Measurements from ENCODE around the gene COA8. TPM values are rescaled to one million over a fixed set of nuclear protein-coding genes. Genes with fewer than 3 reads are reported as not detected.

The COA8 gene
- total RNA-seq, 2 experiments from 2014 or later: 29.1 to 33.5 TPM

DNA sequence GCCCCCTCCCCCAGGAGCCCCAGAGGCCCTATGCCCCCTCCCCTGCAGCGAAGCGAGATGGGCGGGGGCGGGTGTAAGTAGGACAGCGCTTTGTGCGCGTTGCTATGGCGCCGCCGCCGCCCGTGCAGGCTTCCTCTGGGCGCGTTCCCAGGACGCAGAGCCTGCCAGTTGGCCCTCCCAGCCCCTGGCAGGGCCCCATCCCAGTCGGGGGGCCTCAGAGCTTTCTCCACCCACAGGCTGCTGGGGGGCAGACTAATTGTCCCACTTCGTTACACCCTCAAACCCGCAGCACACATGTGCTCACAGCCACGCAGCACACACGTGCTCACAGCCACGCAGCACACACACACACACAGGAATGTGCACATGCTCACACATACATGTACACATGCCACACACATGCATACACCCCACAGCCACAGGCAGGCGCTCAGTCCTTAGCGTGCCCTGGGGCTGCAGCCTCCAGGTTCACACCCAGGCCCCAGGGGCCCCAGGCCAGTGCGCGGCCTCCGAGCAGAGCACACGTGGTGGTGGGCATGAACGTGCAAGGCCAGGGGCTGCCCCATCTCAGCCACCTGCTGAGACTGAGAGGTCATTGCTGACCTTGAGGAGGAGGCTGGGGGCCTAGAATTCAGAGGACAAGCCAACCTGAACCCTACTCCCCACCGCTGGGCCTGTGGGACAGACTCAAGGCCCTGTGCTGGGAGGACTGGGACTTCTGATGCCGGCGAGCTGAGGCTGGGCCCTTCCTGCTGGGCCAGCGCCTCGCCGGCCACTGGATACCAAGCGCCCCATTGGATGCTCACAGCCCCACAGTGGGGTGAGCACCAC lies 18.2 kb upstream of the COA8 start:
- Mint-ChIP-seq H3K4me1 (no peaks in the 10 kb centered on the region), H3K4me3 (no peak overlapping the region), H3K36me3 (no peaks in the 10 kb centered on the region), H3K27ac (no peak overlapping the region), H3K9me3 (ENCODE audit: low read depth) (no peaks in the 10 kb centered on the region), H3K27me3 (no peaks in the 10 kb centered on the region)
- DNase-seq: no peak
- no peak for ATAC-seq
- CTCF ChIA-PET: interaction anchor here (1.1 to 7.9 kb wide), 2 partner anchors 17 to 26 kb away, joined by 3 to 79 read pairs; no protein-coding TSS in a partner anchor

DNA sequence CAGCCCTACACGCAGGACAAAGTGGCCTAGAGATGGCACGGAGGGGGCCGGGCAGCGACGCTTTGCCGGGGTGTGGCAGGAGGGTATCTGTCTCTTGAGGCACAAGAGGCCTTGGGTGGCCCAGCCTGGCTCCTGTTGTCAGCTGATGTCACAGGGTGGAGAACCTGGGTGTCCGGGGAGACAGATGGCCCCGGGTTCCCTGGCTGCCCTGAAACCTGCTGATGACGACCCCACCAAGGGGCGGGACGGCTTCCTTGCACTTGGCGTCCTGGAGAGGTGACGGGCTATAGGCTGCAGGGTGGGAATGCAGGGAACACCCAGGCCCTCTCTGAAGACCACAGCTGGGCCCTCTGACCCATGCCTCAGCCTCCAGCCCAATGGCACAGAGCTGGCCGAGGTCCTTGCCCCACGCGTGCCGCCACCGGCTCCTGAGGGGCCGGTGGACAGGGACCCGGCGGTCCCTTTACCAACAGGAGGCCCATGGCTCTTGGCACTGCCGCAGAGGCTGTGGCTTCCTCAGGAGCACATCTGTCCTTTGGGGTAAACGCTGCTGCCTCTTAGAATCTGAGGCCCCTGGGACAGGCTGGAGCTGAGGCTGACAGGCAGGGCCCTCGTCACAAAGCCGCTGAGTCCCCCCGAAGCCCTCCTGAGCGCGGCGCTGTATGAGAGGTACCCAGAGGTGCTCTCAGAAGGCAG lies 17.4 kb upstream of the COA8 start:
- Mint-ChIP-seq H3K4me1 (no peaks in the 10 kb centered on the region), H3K4me3 (no peak overlapping the region), H3K27ac (no peak overlapping the region), H3K27me3 (no peaks in the 10 kb centered on the region), H3K36me3 (no peaks in the 10 kb centered on the region), H3K9me3 (ENCODE audit: low read depth) (no peaks in the 10 kb centered on the region)
- ATAC-seq (no peak), DNase-seq (no peak)
- CTCF ChIA-PET: interaction anchor here (1.1 to 7.9 kb wide), 2 partner anchors 16 to 27 kb away, joined by 3 to 79 read pairs; no protein-coding TSS in a partner anchor

DNA sequence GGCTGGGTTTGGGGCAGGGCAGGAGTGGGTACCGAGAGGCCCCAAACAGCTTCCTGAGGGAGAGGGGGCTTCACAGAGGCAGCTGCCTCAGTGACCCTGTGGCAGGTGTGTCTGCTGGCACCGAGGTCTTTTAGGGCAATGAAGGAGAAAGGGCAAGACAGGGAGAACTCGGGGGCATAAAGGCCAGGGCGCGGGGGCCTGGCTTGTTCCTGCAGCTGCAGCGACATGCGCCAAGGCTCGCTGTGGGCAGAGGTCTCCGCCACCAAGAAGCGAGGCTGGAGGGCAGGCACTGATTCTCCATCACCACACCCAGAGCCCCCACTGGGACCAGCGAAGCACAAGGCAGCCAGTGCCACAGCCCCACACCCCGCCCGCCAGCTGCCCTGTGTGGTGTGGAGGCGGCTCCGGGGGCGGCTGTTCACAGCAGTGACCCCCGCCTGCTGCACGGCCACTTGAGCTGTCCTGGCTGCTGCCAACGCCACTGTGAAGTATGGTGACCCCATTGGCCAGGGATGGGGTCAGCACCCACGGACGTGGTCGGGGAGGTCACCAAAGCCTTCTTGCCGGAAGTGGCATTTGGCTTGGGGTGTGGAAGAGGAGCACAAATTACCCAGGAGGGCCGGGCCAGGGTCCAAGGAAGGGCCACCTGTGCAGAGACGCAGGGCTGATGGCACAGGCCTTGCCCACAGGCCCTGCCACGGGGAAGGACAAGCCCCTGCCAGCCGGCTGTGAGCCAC lies 16.7 kb upstream of the COA8 start:
- Mint-ChIP-seq H3K36me3 (no peaks in the 10 kb centered on the region), H3K4me3 (no peak overlapping the region), H3K4me1 (no peaks in the 10 kb centered on the region), H3K27ac (no peak overlapping the region), H3K27me3 (no peaks in the 10 kb centered on the region), H3K9me3 (ENCODE audit: low read depth) (no peaks in the 10 kb centered on the region)
- ATAC-seq (no peak), DNase-seq (no peak)
- CTCF ChIA-PET: interaction anchor here (0.6 to 7.9 kb wide), 7 partner anchors 15 to 1865 kb away, joined by 3 to 79 read pairs (median 3); no protein-coding TSS in a partner anchor

DNA sequence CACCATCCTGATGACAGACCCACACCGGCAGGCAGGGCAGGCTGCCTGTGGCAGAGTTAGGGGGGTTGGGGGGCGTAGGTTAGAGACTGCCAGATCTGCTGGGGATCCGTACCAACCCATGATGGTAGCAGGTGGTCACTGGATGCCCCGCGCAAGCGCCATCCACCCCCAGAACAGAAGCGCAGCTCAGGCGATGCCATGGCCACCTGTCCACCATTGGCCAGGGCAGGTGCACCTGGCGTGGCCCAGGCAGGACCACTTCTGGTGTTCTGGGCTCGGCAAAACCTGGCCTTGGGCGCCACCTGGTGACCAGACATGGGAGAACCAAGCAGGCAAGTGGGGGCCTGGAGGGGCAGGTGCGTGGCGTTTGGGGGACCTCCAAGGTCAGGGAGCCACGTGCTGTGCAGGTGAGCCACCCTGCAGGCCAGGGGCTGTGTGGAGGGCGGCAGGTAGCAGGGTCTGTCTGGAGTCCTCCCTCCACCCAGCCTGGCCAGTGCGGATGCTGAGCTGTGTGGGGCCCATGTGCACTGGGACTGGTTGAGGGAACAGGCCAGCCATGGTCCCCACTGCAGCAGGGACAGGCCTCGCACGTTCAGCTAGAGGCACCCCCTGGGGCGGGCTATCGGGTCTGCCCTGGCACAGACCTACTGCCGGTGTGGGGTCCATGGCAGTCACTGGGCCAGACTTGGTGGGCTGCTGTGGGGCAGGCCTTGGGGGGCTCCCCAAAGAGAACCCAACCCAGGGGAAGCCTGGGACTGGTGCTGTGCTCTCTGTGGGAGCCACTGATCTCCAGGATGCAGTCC lies 15.9 kb upstream of the COA8 start:
- peak; percentile 79 for DNase-seq
- H3K4me3 Mint-ChIP-seq: no peak overlapping the region
- CTCF ChIA-PET: interaction anchor here (0.6 to 7.9 kb wide), 17 partner anchors 10 to 1866 kb away, joined by 3 to 79 read pairs (median 3); partner anchors contain the start of genes BAG5 and COA8
- no peaks in the 10 kb centered on the region for H3K9me3 Mint-ChIP-seq (ENCODE audit: low read depth)
- H3K36me3 Mint-ChIP-seq: no peaks in the 10 kb centered on the region
- peak; percentile 77 for ATAC-seq
- H3K27ac Mint-ChIP-seq: no peak overlapping the region
- peaks cover 3% of the 10 kb centered on the region for H3K4me1 Mint-ChIP-seq
- H3K27me3 Mint-ChIP-seq: no peaks in the 10 kb centered on the region

DNA sequence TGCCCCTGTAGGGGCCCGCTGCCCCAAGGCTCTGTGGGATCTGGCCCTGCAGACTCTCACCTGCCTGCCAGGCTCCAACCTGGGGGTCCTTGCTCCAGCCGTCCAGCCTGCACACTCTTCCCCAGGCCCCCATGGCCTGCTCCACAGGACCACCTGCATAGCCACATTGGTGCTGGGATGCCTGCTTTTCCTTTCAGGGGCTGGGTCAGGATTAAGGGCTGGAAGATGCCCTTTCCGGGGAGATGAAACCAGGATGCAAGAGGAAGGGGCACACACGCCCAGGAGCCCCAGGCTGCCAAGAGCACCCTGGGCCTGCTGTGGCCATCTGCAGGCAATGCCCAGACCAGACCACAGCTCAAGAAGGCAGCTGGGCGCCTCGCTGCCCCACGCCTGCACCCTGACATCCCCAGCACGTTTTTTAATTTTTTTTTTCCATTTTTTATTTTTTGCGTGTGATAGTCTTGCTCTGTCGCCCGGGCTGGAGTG lies 15.3 kb upstream of the COA8 start:
- no peak for ATAC-seq
- H3K36me3 Mint-ChIP-seq: no peaks in the 10 kb centered on the region
- DNase-seq: no peak
- H3K9me3 Mint-ChIP-seq (ENCODE audit: low read depth): no peaks in the 10 kb centered on the region
- peaks cover 3% of the 10 kb centered on the region for H3K4me1 Mint-ChIP-seq
- no peak overlapping the region for H3K4me3 Mint-ChIP-seq
- H3K27ac Mint-ChIP-seq: no peak overlapping the region
- CTCF ChIA-PET: interaction anchor here (0.6 to 7.9 kb wide), 16 partner anchors 10 to 443 kb away, joined by 3 to 79 read pairs (median 4); partner anchors contain the start of genes BAG5 and COA8
- H3K27me3 Mint-ChIP-seq: no peaks in the 10 kb centered on the region

DNA sequence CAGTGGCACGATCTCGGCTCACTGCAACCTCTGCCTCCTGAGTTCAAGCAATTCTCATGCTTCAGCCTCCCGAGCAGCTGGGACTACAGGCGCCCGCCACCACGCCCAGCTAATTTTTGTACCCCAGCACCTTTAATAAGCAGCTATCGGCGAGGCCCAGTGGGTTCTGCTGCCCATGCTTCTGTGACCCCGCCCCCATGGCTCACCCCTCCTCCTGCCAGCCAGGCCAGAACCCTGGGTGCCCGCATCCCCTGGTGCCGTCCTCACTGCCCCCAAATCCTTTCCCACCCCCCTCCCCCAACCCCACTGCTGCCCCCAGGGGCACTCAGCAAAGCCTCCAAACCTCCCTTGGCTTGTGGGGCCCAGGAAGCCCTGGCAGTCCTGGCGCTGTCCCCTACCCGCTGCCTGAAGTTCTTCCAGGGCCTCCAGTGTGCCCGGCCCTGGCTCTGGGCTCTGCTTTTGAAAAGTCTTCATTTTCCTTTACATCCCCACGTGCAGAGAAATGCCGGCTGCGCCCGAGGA lies 14.8 kb upstream of the COA8 start:
- no peak overlapping the region for H3K27ac Mint-ChIP-seq
- no peaks in the 10 kb centered on the region for H3K27me3 Mint-ChIP-seq
- no peak for ATAC-seq
- no peak for DNase-seq
- CTCF ChIA-PET: interaction anchor here (1.1 to 7.9 kb wide), 6 partner anchors 9 to 48 kb away, joined by 3 to 79 read pairs (median 7); partner anchors contain the start of genes BAG5 and COA8
- no peak overlapping the region for H3K4me3 Mint-ChIP-seq
- H3K36me3 Mint-ChIP-seq: no peaks in the 10 kb centered on the region
- no peaks in the 10 kb centered on the region for H3K9me3 Mint-ChIP-seq (ENCODE audit: low read depth)
- H3K4me1 Mint-ChIP-seq: peaks cover 3% of the 10 kb centered on the region

DNA sequence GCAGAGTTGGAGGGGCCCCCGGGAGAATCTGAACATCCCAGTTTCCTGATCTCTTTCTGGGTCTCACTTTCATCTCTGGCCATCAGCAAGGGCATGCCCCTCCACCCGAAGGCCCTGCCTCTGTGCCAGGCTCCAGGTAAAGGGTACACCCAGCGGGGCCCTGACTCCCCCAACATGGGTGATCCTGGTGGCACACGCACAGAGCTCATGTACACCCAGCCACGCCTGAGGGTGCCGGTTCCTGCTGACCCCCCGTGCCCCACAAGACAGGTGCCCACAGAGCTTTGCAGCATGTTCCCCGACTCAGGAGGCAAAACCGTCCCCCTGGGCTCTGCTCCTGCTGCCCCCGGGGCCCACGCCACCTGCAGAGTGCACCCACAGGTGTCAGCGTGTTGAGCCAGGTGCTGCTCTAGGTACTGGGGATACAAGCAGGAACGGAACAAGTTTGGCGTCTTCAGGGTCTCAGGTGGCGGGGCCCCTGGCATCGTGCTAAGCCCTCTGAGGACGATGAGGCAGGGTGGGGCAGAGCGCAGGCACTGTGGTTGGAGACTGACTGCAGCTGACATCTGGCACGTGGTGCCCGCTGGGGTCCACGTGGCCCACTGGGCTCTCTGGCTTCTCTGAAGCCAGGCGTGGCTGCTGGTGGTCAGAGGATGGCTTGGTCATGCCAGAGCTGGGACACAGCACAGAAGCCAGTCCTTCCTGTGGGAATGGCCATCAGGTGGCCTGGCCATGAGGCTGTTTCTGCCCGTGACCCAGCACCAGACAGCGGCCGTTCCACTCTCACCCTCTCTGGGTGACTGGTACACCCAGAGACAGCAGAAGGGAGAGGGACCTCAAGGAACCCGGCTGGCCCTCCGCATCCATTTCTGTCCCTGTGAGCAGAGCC lies 14.1 kb upstream of the COA8 start:
- no peak overlapping the region for H3K27ac Mint-ChIP-seq
- ATAC-seq (no peak), DNase-seq (no peak)
- no peaks in the 10 kb centered on the region for H3K27me3 Mint-ChIP-seq
- CTCF ChIA-PET: interaction anchor here (2.4 to 7.9 kb wide), 2 partner anchors 8 to 30 kb away, joined by 9 to 79 read pairs; no protein-coding TSS in a partner anchor
- no peaks in the 10 kb centered on the region for H3K36me3 Mint-ChIP-seq
- H3K4me3 Mint-ChIP-seq: no peak overlapping the region
- peaks cover 3% of the 10 kb centered on the region for H3K4me1 Mint-ChIP-seq
- H3K9me3 Mint-ChIP-seq (ENCODE audit: low read depth): no peaks in the 10 kb centered on the region

DNA sequence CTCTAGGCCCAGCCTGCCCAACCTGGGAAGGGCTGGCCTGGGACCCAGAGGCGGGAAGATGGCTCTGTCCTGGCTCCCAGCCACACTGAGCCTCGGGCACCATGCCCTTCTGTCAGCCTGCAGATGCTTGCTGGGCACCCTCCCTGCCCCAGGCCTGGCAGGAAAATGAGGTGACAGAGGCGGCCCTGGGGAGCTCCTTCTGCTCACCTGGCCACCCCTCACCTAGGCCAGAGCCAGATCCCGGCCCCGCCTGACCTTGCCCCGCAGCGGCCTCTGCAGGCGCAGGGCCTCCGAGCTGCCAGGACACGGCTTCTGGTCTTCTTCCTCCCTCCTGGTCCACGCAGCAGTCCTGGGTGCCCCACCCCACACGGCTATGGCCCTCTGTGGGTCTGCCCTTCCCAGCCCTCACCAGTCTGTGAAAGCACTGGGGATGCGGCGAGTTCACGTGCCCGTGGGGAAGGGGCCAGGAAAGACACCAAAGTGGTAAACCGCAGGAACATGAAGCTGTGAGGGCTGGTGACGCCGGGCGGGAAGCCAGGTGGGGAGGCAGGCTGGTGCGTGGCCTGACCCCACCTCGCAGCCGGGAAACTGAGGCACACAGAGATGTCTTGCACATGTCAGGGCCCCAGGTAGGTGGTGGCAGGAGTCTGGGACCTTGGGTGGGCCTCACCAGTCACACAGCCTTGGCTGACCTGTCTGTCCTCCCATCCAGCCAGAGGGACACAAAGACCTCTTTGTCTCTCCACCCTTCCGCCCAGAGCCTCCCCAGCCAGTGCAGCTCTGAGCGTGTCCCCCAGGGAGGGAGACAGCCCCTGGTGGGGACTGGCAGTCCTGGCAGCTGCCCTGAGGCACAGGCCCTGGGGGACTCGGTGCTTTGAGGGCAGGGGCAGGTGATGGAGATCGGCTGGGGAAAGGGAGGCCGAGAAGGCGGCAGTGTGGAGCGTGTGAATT lies 13.1 kb upstream of the COA8 start:
- Mint-ChIP-seq H3K27ac (no peak overlapping the region), H3K9me3 (ENCODE audit: low read depth) (no peaks in the 10 kb centered on the region), H3K4me1 (peaks cover 3% of the 10 kb centered on the region), H3K36me3 (no peaks in the 10 kb centered on the region), H3K4me3 (no peak overlapping the region), H3K27me3 (no peaks in the 10 kb centered on the region)
- ATAC-seq (no peak), DNase-seq (no peak)
- CTCF ChIA-PET: interaction anchor here (2.4 to 7.9 kb wide), 3 partner anchors 7 to 32 kb away, joined by 9 to 79 read pairs (median 20); no protein-coding TSS in a partner anchor

DNA sequence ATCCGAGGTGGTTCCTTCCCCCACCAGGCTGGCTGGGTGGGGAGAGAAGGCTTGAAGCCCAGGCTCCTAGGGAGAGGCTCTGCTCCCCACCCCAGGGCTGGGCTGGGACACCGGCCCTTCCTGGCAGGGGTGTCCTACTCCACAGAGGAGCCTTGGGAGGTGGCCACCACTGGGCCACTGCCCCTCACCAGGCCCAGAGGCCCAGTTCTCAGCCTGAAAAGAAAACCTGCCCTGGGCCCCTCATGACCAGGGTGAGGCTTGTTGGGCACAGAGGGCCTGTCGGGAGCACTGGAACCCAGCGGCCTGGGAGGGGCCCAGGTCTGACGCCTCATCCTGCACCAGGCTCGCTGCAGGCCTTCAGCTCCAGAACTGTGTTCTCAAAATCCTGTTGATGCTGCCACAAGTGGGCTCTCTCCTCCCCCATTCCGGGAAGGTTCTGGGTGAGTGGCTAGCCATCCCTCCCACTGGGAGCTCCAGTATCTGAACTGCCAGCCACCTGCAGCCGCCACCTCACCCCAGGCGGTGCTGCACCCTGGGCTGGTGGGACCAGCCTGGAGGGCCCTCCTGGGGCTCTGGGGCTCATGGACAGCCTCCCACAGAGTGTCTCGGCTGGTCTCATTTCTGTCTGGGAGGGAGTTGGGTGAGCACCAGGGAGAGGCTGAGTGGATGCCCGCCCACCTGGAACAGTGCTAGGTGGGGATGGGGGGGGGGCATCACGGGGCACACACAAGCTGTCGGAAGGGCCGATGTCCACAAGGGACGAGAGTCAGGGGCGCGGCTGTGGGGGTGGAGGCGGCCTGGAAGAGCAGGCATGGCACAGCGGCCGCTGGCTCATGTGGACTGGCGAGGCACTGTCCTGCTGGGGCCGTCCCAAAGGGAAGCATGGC lies 12.1 kb upstream of the COA8 start:
- Mint-ChIP-seq H3K4me3 (no peak overlapping the region), H3K9me3 (ENCODE audit: low read depth) (no peaks in the 10 kb centered on the region), H3K27me3 (no peaks in the 10 kb centered on the region), H3K36me3 (no peaks in the 10 kb centered on the region), H3K4me1 (peaks cover 3% of the 10 kb centered on the region), H3K27ac (no peak overlapping the region)
- CTCF ChIA-PET: interaction anchor here (3.4 kb wide), 1 partner anchor 33 kb away, joined by 20 read pairs; no protein-coding TSS in a partner anchor
- ATAC-seq: no peak
- DNase-seq: no peak

DNA sequence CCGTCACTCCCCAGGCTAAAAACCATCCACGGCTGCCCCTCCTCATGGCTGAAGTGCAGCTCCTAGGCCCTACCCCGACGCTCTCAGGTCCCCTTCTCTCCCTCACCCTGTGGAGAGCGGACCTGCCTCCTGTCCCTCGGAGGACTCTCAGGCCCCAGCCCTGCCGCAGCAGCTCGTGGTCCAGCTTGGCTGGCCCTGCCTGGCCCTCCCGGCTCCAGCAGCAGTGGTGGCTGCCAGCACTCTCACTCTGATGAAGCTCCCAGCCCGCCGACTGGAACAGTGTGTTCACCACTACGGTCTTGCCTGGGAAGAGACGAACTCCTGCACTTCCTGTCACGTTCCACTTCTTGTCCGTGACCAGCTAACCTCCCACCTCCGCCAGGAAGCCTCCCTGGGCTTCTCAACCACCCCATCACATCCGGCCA lies 11.4 kb upstream of the COA8 start:
- no peaks in the 10 kb centered on the region for H3K36me3 Mint-ChIP-seq
- H3K4me3 Mint-ChIP-seq: no peak overlapping the region
- H3K4me1 Mint-ChIP-seq: peaks cover 3% of the 10 kb centered on the region
- ATAC-seq: no peak
- no peaks in the 10 kb centered on the region for H3K9me3 Mint-ChIP-seq (ENCODE audit: low read depth)
- no peak overlapping the region for H3K27ac Mint-ChIP-seq
- no peaks in the 10 kb centered on the region for H3K27me3 Mint-ChIP-seq
- CTCF ChIA-PET: interaction anchor here (0.6 to 3.4 kb wide), 2 partner anchors 33 to 75 kb away, joined by 3 to 20 read pairs; no protein-coding TSS in a partner anchor
- DNase-seq: no peak

Measured in activated CD8-positive, alpha-beta memory T cell treated with anti-CD3 and anti-CD28 coated beads, Interleukin-2, amount 10 ng/mL, durations not matched to agents 7 days and 5 days (primary cell).